Tibial nerve (tissue), 4 donors: ENCODE results near the gene TNP1.

ENCODE experiments used
- EP300 ChIP-seq, 2 donors: sonication (generic); formaldehyde crosslinking; IDR thresholded peaks; one replicate each; pipeline ENCODE4 v1.6.1; 2017; ENCODE audit warnings: antibody characterized with exemption in 2 of 2, mild to moderate bottlenecking in 1 of 2
- POLR2A ChIP-seq, 2 donors: fragments of 450-650 bp; IDR thresholded peaks; one replicate each; pipeline ENCODE4 v1.6.1; 2017; ENCODE audit warnings: antibody characterized with exemption in 2 of 2, mild to moderate bottlenecking in 2 of 2, moderate library complexity in 2 of 2
- TF ChIP-seq, protein P1 (sequence below), 5 experiments: fragments of 200-600 bp in 3 of 5; fragments of 450-650 bp in 2 of 5; sonication (generic) in 3 of 5; IDR thresholded peaks; one replicate each; pipeline ENCODE4 v1.5.1; 2016 to 2019; ENCODE audit warnings: antibody characterized with exemption in 5 of 5, mild to moderate bottlenecking in 3 of 5, moderate library complexity in 2 of 5

DNA sequence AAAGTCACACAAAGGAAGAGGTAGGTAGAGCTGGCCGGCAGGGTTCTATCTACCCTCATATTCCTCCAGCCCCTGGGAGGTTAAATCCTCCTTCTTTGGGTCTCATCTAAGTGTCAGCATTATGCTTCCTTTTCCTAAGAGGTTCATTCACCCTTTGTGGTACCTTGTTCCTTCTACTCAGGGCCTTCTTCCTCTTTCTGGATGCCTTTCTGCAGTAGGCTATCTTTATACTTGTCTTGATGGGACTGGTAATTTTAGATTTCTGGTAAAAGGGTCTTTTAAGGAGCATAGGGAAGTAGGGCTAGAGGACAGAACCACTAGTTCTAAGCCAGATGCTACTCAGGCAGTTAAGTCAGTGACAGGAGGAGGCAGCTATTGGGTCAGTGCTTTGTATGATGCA, 13.7 kb upstream of the TNP1 start:
- TF ChIP-seq, protein P1, sequence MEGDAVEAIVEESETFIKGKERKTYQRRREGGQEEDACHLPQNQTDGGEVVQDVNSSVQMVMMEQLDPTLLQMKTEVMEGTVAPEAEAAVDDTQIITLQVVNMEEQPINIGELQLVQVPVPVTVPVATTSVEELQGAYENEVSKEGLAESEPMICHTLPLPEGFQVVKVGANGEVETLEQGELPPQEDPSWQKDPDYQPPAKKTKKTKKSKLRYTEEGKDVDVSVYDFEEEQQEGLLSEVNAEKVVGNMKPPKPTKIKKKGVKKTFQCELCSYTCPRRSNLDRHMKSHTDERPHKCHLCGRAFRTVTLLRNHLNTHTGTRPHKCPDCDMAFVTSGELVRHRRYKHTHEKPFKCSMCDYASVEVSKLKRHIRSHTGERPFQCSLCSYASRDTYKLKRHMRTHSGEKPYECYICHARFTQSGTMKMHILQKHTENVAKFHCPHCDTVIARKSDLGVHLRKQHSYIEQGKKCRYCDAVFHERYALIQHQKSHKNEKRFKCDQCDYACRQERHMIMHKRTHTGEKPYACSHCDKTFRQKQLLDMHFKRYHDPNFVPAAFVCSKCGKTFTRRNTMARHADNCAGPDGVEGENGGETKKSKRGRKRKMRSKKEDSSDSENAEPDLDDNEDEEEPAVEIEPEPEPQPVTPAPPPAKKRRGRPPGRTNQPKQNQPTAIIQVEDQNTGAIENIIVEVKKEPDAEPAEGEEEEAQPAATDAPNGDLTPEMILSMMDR (IDR thresholded peaks at IDR 0.05): no peak
- no peak for TF ChIP-seq POLR2A (IDR thresholded peaks at IDR 0.05)
- TF ChIP-seq EP300 (IDR thresholded peaks at IDR 0.05): no peak
